Fibroblast of lung (primary cell): ENCODE results near the gene SEM1. TPM values are rescaled to one million over a fixed set of nuclear protein-coding genes. Genes with fewer than 3 reads are reported as not detected.

ENCODE experiments used
- DNase-seq, 2 donors: peaks; one replicate each; pipeline versions ENCODE4 v3.0.0 to v3.0.0-alpha.2; 2010; ENCODE audit warnings: low read depth in 2 of 2
- H2AFZ ChIP-seq: 2 replicates; pipeline ENCODE4 v1.5.1; 2012; ENCODE audit warnings: low read length, control low read depth, inconsistent platforms
- H3K27ac ChIP-seq: 2 replicates; pipeline ENCODE4 v1.5.1; 2011; ENCODE audit warnings: low read length, control low read depth; ENCODE audit not compliant: insufficient read depth
- H3K27me3 ChIP-seq: 2 replicates; pipeline ENCODE4 v1.5.1; 2011; ENCODE audit warnings: mild to moderate bottlenecking, low read length; ENCODE audit not compliant: control insufficient read depth, insufficient read depth
- H3K36me3 ChIP-seq: 2 replicates; pipeline ENCODE4 v1.5.1; 2011; ENCODE audit warnings: low read length; ENCODE audit not compliant: control insufficient read depth, insufficient read depth
- H3K4me1 ChIP-seq: 2 replicates; pipeline ENCODE4 v1.5.1; 2011; ENCODE audit warnings: low read length; ENCODE audit not compliant: control insufficient read depth, insufficient read depth; ENCODE audit errors: extremely low read depth
- H3K4me2 ChIP-seq: 2 replicates; pipeline ENCODE4 v1.5.1; 2011; ENCODE audit warnings: low read length, control low read depth; ENCODE audit not compliant: insufficient read depth; ENCODE audit errors: extremely low read depth
- H3K4me3 ChIP-seq, 4 experiments: fragments of 200-600 bp in 1 of 4; sonication (generic) in 1 of 4; replicated peaks in 1 of 4; 2 replicates each; pipeline ENCODE4 v1.5.1; 2011 to 2016; ENCODE audit warnings: low read length in 4 of 4, low read depth in 3 of 4, mild to moderate bottlenecking in 3 of 4, control low read depth in 2 of 4, inconsistent platforms in 1 of 4, mixed read lengths in 1 of 4; ENCODE audit not compliant: insufficient read depth in 1 of 4; ENCODE audit errors: control extremely low read depth in 1 of 4
- H3K79me2 ChIP-seq: 2 replicates; pipeline ENCODE4 v1.5.1; 2012; ENCODE audit warnings: mild to moderate bottlenecking, low read length, inconsistent platforms; ENCODE audit not compliant: control insufficient read depth, insufficient read depth
- H3K9ac ChIP-seq: 2 replicates; pipeline ENCODE4 v1.5.1; 2011; ENCODE audit warnings: mild to moderate bottlenecking, low read length, control low read depth; ENCODE audit not compliant: insufficient read depth
- H3K9me3 ChIP-seq: 2 replicates; pipeline ENCODE4 v1.5.1; 2012; ENCODE audit warnings: low read depth, low read length; ENCODE audit not compliant: control insufficient read depth, insufficient read depth
- H4K20me1 ChIP-seq: 2 replicates; pipeline ENCODE4 v1.5.1; 2011; ENCODE audit warnings: low read length; ENCODE audit not compliant: control insufficient read depth, insufficient read depth; ENCODE audit errors: extremely low read depth
- EZH2 ChIP-seq: IDR thresholded peaks from 2 replicates; pipeline ENCODE4 v1.5.1; 2012; ENCODE audit warnings: low read length, control low read depth, mild to moderate bottlenecking; ENCODE audit errors: missing control alignments
- polyA plus RNA-seq, 2 donors: library from polyadenylated mRNA; depleted of rRNA in 1 of 2; stranded (reverse) in 1 of 2; unstranded in 1 of 2; fragments of >200 nt; gene quantifications; 2 replicates each; pipeline ENCODE4 v1.2.1, GENCODE V29; 2011 to 2012; ENCODE audit warnings: missing spikeins in 1 of 2
- total RNA-seq: library from RNA; depleted of rRNA; stranded (reverse); fragments of >200 nt; gene quantifications from 2 replicates; pipeline ENCODE4 v1.2.1, GENCODE V29; 2014
- TF ChIP-seq, protein P1 (sequence below), 2 donors: IDR thresholded peaks in 1 of 2; conservative IDR thresholded peaks in 1 of 2; 1 replicate in 1 of 2; 2 replicates in 1 of 2; pipeline ENCODE4 v1.5.1; 2011 to 2012; ENCODE audit warnings: low read length in 2 of 2, control low read depth in 1 of 2, inconsistent platforms in 1 of 2, low read depth in 1 of 2, mild to moderate bottlenecking in 1 of 2

SEM1 gene
- total and polyA plus RNA-seq, 2 donors (not counting 1 experiment from before 2014, with no cell fraction given) = 52.7 to 123 TPM

DNA sequence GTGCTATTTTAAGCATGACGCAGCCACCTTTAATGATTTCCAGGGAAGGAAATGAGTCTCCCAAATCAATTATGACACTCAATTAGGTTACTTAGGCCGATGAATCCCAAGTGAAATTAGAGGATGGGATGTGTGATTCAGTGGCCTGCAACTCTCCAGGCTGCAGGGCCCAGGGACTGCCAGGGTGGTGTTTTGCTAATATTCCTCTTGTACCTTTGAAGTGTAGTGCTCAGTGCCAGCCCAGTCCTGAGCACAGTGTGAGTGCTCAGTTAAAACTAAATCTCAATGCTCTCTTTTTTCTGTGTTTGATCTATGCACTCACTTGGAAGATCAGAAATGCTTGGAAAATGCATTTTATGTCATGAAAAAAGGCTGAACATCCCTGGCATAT, 51.6 kb downstream of the SEM1 start:
- Histone ChIP-seq H3K36me3 (no peaks in the 10 kb centered on the region), H3K4me2 (no peak overlapping the region), H3K9me3 (no peaks in the 10 kb centered on the region), H3K9ac (no peak overlapping the region), H3K79me2 (no peaks in the 10 kb centered on the region), H3K4me1 (no peaks in the 10 kb centered on the region), H3K4me3 (no peak overlapping the region), H3K27me3 (no peaks in the 10 kb centered on the region), H4K20me1 (no peaks in the 10 kb centered on the region), H2AFZ (no peak overlapping the region), H3K27ac (no peak overlapping the region)
- TF ChIP-seq, protein P1, sequence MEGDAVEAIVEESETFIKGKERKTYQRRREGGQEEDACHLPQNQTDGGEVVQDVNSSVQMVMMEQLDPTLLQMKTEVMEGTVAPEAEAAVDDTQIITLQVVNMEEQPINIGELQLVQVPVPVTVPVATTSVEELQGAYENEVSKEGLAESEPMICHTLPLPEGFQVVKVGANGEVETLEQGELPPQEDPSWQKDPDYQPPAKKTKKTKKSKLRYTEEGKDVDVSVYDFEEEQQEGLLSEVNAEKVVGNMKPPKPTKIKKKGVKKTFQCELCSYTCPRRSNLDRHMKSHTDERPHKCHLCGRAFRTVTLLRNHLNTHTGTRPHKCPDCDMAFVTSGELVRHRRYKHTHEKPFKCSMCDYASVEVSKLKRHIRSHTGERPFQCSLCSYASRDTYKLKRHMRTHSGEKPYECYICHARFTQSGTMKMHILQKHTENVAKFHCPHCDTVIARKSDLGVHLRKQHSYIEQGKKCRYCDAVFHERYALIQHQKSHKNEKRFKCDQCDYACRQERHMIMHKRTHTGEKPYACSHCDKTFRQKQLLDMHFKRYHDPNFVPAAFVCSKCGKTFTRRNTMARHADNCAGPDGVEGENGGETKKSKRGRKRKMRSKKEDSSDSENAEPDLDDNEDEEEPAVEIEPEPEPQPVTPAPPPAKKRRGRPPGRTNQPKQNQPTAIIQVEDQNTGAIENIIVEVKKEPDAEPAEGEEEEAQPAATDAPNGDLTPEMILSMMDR (conservative IDR thresholded peaks at IDR 0.05 in 1 of 2, IDR thresholded peaks at IDR 0.05 in 1 of 2; ENCODE audit: low read depth in 1 of 2, low read length in 2 of 2) = no peak
- DNase-seq = no peak

DNA sequence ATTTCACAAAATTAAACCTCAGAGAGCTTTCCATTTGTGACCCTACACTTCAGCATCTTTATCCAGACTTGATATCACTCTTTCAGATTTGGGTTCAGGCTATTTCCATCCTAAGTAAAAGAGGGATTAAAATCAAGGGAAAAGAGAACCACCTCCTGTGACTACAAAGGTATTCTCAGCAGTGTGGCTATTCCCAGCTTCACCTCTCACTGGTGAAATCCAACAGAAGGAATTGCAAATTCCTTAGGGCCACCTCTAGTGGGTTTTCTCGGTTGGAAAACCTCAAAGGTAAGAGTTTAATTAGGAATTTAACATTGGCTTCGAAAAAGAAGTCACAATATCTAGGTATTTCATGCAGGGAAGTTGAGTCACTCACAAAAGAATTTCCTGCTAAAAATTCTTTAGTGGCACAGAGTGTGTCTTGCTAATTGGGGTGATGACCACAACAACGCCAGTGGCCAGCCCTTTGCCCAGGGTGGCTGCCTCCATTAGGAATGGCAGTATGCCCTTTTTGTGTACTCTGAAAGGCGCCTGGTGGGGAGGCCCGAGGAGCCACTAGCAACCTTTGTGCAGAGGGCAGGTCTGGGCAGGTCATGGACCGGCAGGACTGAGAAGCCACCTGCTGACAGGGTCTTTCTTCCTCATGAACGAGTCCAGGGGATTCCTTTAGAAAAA, 52.2 kb downstream of the SEM1 start:
- H3K4me2 ChIP-seq = no peak overlapping the region
- H3K9me3 ChIP-seq = no peaks in the 10 kb centered on the region
- no peak overlapping the region for H3K4me3 ChIP-seq
- no peak overlapping the region for H3K27ac ChIP-seq
- H3K9ac ChIP-seq = no peak overlapping the region
- DNase-seq = peak in 1 of 2 donors; percentile 44
- no peaks in the 10 kb centered on the region for H3K27me3 ChIP-seq
- no peak overlapping the region for H2AFZ ChIP-seq
- no peaks in the 10 kb centered on the region for H3K36me3 ChIP-seq
- H4K20me1 ChIP-seq = no peaks in the 10 kb centered on the region
- TF ChIP-seq, protein P1 (conservative IDR thresholded peaks at IDR 0.05 in 1 of 2, IDR thresholded peaks at IDR 0.05 in 1 of 2; ENCODE audit: low read depth in 1 of 2, low read length in 2 of 2) = no peak
- no peak for TF ChIP-seq EZH2
- no peaks in the 10 kb centered on the region for H3K79me2 ChIP-seq
- no peaks in the 10 kb centered on the region for H3K4me1 ChIP-seq

DNA sequence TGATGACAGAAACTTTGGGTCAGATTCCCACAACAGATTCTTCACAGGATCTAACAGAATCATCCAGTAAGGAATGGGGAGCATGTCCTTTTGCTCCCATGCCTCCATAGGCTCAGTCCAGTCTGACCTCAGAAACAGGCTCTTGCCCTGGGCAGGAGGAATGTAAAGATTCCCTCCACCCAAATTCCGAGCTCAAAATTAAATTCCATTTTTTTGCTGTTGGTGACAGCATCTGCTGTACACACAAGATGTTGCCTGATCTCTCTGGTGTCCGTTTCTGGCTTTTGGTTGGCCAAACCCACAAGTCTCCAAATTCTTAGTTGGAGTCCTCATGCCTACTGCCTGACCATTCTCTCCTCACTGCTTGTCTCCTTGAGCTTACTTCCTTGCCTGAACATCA, 53.7 kb downstream of the SEM1 start:
- H3K9me3 ChIP-seq = no peaks in the 10 kb centered on the region
- no peak overlapping the region for H3K27ac ChIP-seq
- H3K36me3 ChIP-seq = no peaks in the 10 kb centered on the region
- H3K79me2 ChIP-seq = no peaks in the 10 kb centered on the region
- DNase-seq = no peak
- H3K4me3 ChIP-seq = no peak overlapping the region
- H3K4me2 ChIP-seq = no peak overlapping the region
- H3K4me1 ChIP-seq = no peaks in the 10 kb centered on the region
- no peak for TF ChIP-seq EZH2
- TF ChIP-seq, protein P1 (conservative IDR thresholded peaks at IDR 0.05 in 1 of 2, IDR thresholded peaks at IDR 0.05 in 1 of 2; ENCODE audit: low read depth in 1 of 2, low read length in 2 of 2) = no peak
- H4K20me1 ChIP-seq = no peaks in the 10 kb centered on the region
- H3K27me3 ChIP-seq = no peaks in the 10 kb centered on the region
- H3K9ac ChIP-seq = no peak overlapping the region
- H2AFZ ChIP-seq = no peak overlapping the region
